ENCODE data around the gene WASHC3.

- TF ChIP-seq CTCF (IDR thresholded peaks at IDR 0.05) (no peak), POLR2A (IDR thresholded peaks at IDR 0.05) (no peak)
Measured at GRCh38 chr12:102008615-102009126, 53.1 kb downstream of the WASHC3 start.

Measured in heart left ventricle (tissue), 13 donors.